Measurements from ENCODE around the gene UBL5.

The UBL5 gene

GRCh38 chr19:9796113-9796773 lies 31.5 kb upstream of the UBL5 start:
- H3K4me3 ChIP-seq (ENCODE audit: low read depth, low read length) = no peak overlapping the region
- no peaks in the 10 kb centered on the region for H3K36me3 ChIP-seq
- DNase-seq = peak; percentile 80
- no peaks in the 10 kb centered on the region for H3K9me3 ChIP-seq
- H3K4me1 ChIP-seq = peaks cover 4% of the 10 kb centered on the region
- no peaks in the 10 kb centered on the region for H3K27me3 ChIP-seq
- TF ChIP-seq CTCF (IDR thresholded peaks at IDR 0.05; ENCODE audit: low read depth, low read length) = peak; percentile 96

GRCh38 chr19:9797871-9798270 lies 29.8 kb upstream of the UBL5 start:
- Histone ChIP-seq H3K36me3 (no peaks in the 10 kb centered on the region), H3K9me3 (no peaks in the 10 kb centered on the region), H3K4me3 (ENCODE audit: low read depth, low read length) (no peak overlapping the region), H3K4me1 (peaks cover 2% of the 10 kb centered on the region; the same call in 1 of the 2 replicates), H3K27me3 (no peaks in the 10 kb centered on the region)
- TF ChIP-seq CTCF (IDR thresholded peaks at IDR 0.05; ENCODE audit: low read depth, low read length) = no peak
- no peak for DNase-seq

DNA sequence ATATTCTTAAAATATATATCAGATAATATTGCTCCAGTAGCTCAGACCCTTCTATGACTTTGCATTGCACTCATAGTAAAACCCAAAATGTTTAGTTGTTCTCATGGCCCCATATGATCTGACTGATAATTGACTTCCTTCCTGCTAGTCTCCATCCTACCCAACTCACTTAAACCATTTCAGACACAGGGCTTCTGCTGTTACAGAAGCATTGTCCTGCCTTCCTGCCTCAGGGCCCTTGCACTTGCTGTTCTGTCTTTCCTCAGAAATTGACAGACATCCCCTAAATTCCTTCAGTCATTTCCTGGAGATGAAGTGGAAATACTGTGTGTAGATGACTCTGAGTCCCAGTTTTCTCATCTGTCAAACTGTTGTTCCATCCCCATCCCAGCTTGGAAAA lies 28.6 kb upstream of the UBL5 start:
- DNase-seq = no peak
- H3K36me3 ChIP-seq = no peaks in the 10 kb centered on the region
- H3K4me1 ChIP-seq = peaks cover 2% of the 10 kb centered on the region; the same call in 1 of the 2 replicates
- H3K27me3 ChIP-seq = no peaks in the 10 kb centered on the region
- no peak overlapping the region for H3K4me3 ChIP-seq (ENCODE audit: low read depth, low read length)
- no peaks in the 10 kb centered on the region for H3K9me3 ChIP-seq
- no peak for TF ChIP-seq CTCF (IDR thresholded peaks at IDR 0.05; ENCODE audit: low read depth, low read length)

DNA sequence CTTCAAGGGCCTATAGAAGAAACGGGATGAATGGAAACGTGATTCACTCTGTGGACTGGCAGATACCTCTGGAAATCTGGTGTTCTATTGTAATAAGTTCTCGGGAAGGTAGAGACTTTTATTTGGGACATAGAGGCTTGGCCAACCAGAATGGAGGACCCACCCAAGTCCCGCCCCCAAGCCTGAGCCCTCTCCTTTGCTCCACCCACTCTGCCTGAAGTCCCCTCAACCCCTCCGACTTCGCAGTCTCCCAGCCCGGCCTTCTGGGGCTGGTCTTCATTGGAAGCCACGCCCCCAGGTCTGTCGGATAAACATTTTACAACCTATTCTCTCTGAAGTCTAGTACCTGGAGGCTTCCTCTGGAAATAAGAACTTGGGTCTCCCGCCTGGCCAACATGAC lies 25.7 kb upstream of the UBL5 start:
- H3K9me3 ChIP-seq = no peaks in the 10 kb centered on the region
- H3K4me1 ChIP-seq = no peaks in the 10 kb centered on the region
- no peaks in the 10 kb centered on the region for H3K36me3 ChIP-seq
- no peak for DNase-seq
- no peak for TF ChIP-seq CTCF (IDR thresholded peaks at IDR 0.05; ENCODE audit: low read depth, low read length)
- no peak overlapping the region for H3K4me3 ChIP-seq (ENCODE audit: low read depth, low read length)
- no peaks in the 10 kb centered on the region for H3K27me3 ChIP-seq

GRCh38 chr19:9806803-9807202 lies 20.9 kb upstream of the UBL5 start:
- Histone ChIP-seq H3K36me3 (peaks cover 16% of the 10 kb centered on the region), H3K4me3 (ENCODE audit: low read depth, low read length) (no peak overlapping the region), H3K27me3 (no peaks in the 10 kb centered on the region), H3K9me3 (no peaks in the 10 kb centered on the region), H3K4me1 (no peaks in the 10 kb centered on the region)
- DNase-seq = no peak
- TF ChIP-seq CTCF (IDR thresholded peaks at IDR 0.05; ENCODE audit: low read depth, low read length) = no peak
